ENCODE results near the gene DLG2.

The DLG2 gene

DNA sequence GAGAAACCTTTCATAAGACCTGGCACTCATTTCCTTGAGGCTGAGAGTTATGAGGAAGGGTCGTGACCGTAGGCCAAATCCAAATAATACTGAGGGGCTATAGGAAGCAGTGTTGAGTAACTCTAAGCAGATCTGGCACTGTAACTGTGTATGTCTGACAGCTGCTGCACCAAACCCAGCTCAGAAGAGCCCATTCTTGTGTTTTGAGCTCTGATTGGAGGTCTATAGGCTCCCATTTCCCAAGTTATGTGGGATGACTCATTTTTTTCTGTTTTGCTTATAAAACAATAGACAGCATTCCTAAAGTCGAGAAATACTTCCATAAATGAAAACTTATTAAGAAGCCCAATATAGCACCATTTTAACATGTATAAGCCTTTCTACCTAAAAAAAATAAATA, 645.8 kb downstream of the DLG2 start:
- no peak for FAIRE-seq
- TF ChIP-seq CTCF (IDR thresholded peaks at IDR 0.05; ENCODE audit: insufficient read depth, missing control alignments), result no peak

DNA sequence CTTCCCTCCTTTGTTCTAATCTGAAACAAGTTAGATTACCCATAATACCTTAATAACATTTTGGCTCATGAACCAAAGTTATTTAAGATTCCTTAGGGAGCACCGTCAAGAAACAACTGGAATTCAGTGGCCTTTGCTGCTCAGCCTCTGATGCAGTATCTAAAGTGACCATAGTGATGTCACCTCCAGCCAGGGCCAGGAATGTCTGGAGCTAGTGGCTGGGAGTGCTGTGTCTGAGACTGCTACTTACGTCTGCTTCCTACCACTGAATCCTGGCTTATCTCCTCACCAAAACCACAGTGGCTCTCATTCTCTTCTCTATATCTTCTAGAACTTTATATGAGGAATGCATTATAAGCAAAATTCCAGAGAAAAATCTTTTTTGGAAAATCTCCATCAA, 658.0 kb downstream of the DLG2 start:
- no peak for FAIRE-seq
- no peak for DNase-seq (ENCODE audit: insufficient read length, low spot score)
- no peak for TF ChIP-seq CTCF (IDR thresholded peaks at IDR 0.05; ENCODE audit: insufficient read depth, missing control alignments)

More for the DNA sequence above, 645.8 kb downstream of the DLG2 start:
- DNase-seq (ENCODE audit: insufficient read length, low spot score), result no peak

GRCh38 chr11:84965484-84965883, 661.7 kb downstream of the DLG2 start:
- TF ChIP-seq CTCF (IDR thresholded peaks at IDR 0.05; ENCODE audit: insufficient read depth, missing control alignments), result no peak
- no peak for FAIRE-seq
- DNase-seq (ENCODE audit: insufficient read length, low spot score), result no peak

GRCh38 chr11:84963240-84963639, 663.9 kb downstream of the DLG2 start:
- no peak for TF ChIP-seq CTCF (IDR thresholded peaks at IDR 0.05; ENCODE audit: insufficient read depth, missing control alignments)
- FAIRE-seq (no peak), DNase-seq (ENCODE audit: insufficient read length, low spot score) (no peak)

DNA sequence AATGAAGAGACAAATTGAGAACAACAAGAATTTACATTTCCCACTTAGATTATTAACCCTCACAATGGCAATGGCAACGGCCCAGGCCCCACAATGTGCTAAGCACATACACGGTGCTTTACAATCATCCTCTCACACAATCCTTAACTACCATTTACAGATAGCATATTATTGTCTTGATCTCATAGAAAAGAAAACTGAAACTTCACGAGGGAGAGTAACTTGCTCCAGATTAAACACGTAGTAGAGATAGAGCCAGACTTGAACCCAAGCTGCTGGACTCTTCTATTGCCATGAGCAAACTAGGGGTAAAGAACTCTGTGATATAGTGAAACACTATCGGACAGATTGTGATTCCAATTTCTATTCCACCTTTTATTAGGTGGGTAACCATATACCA, 665.1 kb downstream of the DLG2 start:
- TF ChIP-seq CTCF (IDR thresholded peaks at IDR 0.05; ENCODE audit: insufficient read depth, missing control alignments), result no peak
- FAIRE-seq (no peak), DNase-seq (ENCODE audit: insufficient read length, low spot score) (no peak)

DNA sequence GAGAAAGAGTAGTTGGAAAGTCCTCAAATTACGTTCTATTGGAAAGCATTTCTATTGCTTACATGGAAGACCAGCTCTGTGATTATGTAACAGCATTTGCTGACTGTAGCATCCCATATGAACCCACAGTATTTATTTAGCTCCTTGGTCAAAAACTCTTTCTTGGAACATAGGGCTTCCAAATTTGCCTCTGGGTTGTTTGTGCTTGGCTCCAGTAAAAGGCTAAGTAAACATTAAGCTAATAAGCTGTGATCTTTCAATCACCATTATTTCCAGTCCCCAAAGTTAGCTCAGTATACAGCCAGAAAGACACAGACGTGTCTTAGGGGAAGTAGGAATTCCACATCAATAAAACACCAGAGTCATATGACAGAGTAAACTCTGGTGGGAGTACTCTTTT, 668.8 kb downstream of the DLG2 start:
- DNase-seq (ENCODE audit: insufficient read length, low spot score) (no peak), FAIRE-seq (no peak)
- no peak for TF ChIP-seq CTCF (IDR thresholded peaks at IDR 0.05; ENCODE audit: insufficient read depth, missing control alignments)

GRCh38 chr11:84950569-84951270, 676.4 kb downstream of the DLG2 start:
- no peak for TF ChIP-seq CTCF (IDR thresholded peaks at IDR 0.05; ENCODE audit: insufficient read depth, missing control alignments)
- FAIRE-seq, result no peak
- no peak for DNase-seq (ENCODE audit: insufficient read length, low spot score)
